ENCODE data around the gene AMY1B.
"Not testable (repeated sequence)": the region's sequence is repeated elsewhere in the genome, so short reads cannot be mapped to it uniquely, and the experiment has no call there.

DNA sequence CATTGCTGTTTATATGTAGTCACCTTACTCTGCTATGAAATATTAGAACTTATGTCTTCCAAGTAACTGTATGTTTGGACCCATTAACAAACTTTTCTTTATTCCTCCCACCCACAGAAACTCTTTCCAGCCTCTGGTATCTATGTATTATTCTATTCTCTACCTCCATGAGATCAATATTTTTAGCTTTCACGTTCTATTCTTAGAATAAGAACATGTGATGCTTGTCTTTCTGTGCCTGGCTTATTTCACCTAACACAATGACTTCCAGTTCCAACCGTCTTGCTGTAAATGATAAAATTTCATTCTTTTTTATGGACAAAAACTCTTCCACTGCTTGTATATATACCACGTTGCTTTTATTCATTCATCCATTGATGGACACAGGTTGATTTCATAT lies 54.8 kb downstream of the AMY1B start:
- not testable (repeated sequence) for TF ChIP-seq POLR2A (IDR thresholded peaks at IDR 0.05; ENCODE audit: low read depth, low read length); POLR2AphosphoS5 (IDR thresholded peaks at IDR 0.05; ENCODE audit: low read depth, low read length); TAF1 (IDR thresholded peaks at IDR 0.05; ENCODE audit: borderline replicate concordance, low read depth, low read length)
